Measurements from ENCODE around the gene LCORL. TPM values are rescaled to one million over a fixed set of nuclear protein-coding genes. Genes with fewer than 3 reads are reported as not detected.
"Not testable (repeated sequence)": the region's sequence is repeated elsewhere in the genome, so short reads cannot be mapped to it uniquely, and the experiment has no call there.

Gene LCORL
- polyA plus RNA-seq, 2 of the 4 experiments (the other 2 are of a cell fraction), result 6.4 to 9.7 TPM

GRCh38 chr4:17866810-17867209 lies 154.7 kb downstream of the LCORL start (continued):
- TF ChIP-seq ESRRA (IDR thresholded peaks at IDR 0.05; ENCODE audit: borderline replicate concordance, low read length), result no peak

GRCh38 chr4:17865866-17866363 lies 155.6 kb downstream of the LCORL start:
- H3K9me3 ChIP-seq, result peaks cover 8% of the 10 kb centered on the region; the same call in 1 of the 3 replicates
- CTCF ChIA-PET, result no interaction called here
- 91% methylated on average over 1 of the region's 1 CpG for WGBS (ENCODE audit: missing lambda C conversion rate)
- POLR2A ChIA-PET, result no interaction called here
- no peak overlapping the region for H3K27ac ChIP-seq
- no peak for DNase-seq (ENCODE audit: low read depth in 1 of 2, low spot score in 1 of 2)
- FAIRE-seq, result no peak
- peak; percentile 49 for TF ChIP-seq MAFK (IDR thresholded peaks at IDR 0.05; ENCODE audit: partially characterized antibody)
- TF ChIP-seq CHD2 (IDR thresholded peaks at IDR 0.05; ENCODE audit: low read length, partially characterized antibody), result no peak
- H3K4me1 ChIP-seq, result no peaks in the 10 kb centered on the region
- ATAC-seq, result no peak
- no peak overlapping the region for H3K4me3 ChIP-seq
- H3K4me2 ChIP-seq, result no peak overlapping the region

GRCh38 chr4:17861906-17862305 lies 159.6 kb downstream of the LCORL start:
- H3K27ac ChIP-seq; POLR2A ChIA-PET; H3K9me3 ChIP-seq; DNase-seq (ENCODE audit: low read depth in 1 of 2, low spot score in 1 of 2); H3K4me3 ChIP-seq; ATAC-seq; CTCF ChIA-PET; H3K4me2 ChIP-seq; H3K4me1 ChIP-seq; FAIRE-seq: not testable (repeated sequence)

- WGBS (ENCODE audit: missing lambda C conversion rate), result 89% methylated on average over 5 of the region's 5 CpGs
- no peak overlapping the region for H3K4me2 ChIP-seq
- H3K4me1 ChIP-seq, result no peaks in the 10 kb centered on the region
- FAIRE-seq, result no peak
- no peak overlapping the region for H3K4me3 ChIP-seq
- H3K27ac ChIP-seq, result no peak overlapping the region
- DNase-seq (ENCODE audit: low read depth in 1 of 2, low spot score in 1 of 2), result no peak
- TF ChIP-seq POLR2AphosphoS2 (conservative IDR thresholded peaks at IDR 0.05; ENCODE audit: low read length) (no peak), HDAC2 (IDR thresholded peaks at IDR 0.05) (no peak), FOSB (CRISPR knock-in tag; IDR thresholded peaks at IDR 0.05) (no peak), PBX3 (IDR thresholded peaks at IDR 0.05) (no peak), JUNB (IDR thresholded peaks at IDR 0.05) (no peak), MYC (IDR thresholded peaks at IDR 0.05; ENCODE audit: borderline replicate concordance, low read length) (no peak), HMGXB4 (CRISPR knock-in tag; IDR thresholded peaks at IDR 0.05; ENCODE audit: borderline replicate concordance) (no peak), HOXA7 (CRISPR knock-in tag; IDR thresholded peaks at IDR 0.05) (no peak), CHD4 (IDR thresholded peaks at IDR 0.05; ENCODE audit: borderline replicate concordance) (no peak), ESRRA (IDR thresholded peaks at IDR 0.05; ENCODE audit: borderline replicate concordance, low read length) (no peak), ZC3H11A (IDR thresholded peaks at IDR 0.05) (no peak)
- H3K9me3 ChIP-seq, result peaks cover 8% of the 10 kb centered on the region; the same call in 1 of the 3 replicates
- no peak for ATAC-seq
- CTCF ChIA-PET, result no interaction called here
- POLR2A ChIA-PET, result no interaction called here
These were observed 161.7 kb downstream of the LCORL start for GRCh38 chr4:17859793-17860406.

- ChIA-PET POLR2A (no interaction called here), CTCF (no interaction called here)
- ATAC-seq (no peak), FAIRE-seq (no peak), DNase-seq (ENCODE audit: low read depth in 1 of 2, low spot score in 1 of 2) (no peak)
- H3K4me3 ChIP-seq, result no peak overlapping the region
- no peak overlapping the region for H3K4me2 ChIP-seq
- no peaks in the 10 kb centered on the region for H3K9me3 ChIP-seq
- 86% methylated on average over 3 of the region's 3 CpGs for WGBS (ENCODE audit: missing lambda C conversion rate)
- H3K4me1 ChIP-seq, result no peaks in the 10 kb centered on the region
- H3K27ac ChIP-seq, result no peak overlapping the region
- TF ChIP-seq JUNB (IDR thresholded peaks at IDR 0.05) (no peak), CTCF (IDR thresholded peaks at IDR 0.05) (no peak), CHD2 (IDR thresholded peaks at IDR 0.05; ENCODE audit: low read length, partially characterized antibody) (no peak), USF2 (IDR thresholded peaks at IDR 0.05) (no peak), SREBF2 (IDR thresholded peaks at IDR 0.05) (no peak), FOSB (CRISPR knock-in tag; IDR thresholded peaks at IDR 0.05) (no peak), NFE2L2 (conservative IDR thresholded peaks at IDR 0.05; ENCODE audit: low read length) (no peak), MAX (IDR thresholded peaks at IDR 0.05) (no peak), RARB (CRISPR knock-in tag; IDR thresholded peaks at IDR 0.05) (no peak), ELK1 (IDR thresholded peaks at IDR 0.05; ENCODE audit: low read depth, low read length) (no peak)
These were observed 167.5 kb downstream of the LCORL start for GRCh38 chr4:17854036-17854435.

Measured in A549 (cell line).